ENCODE data around the gene TCEANC2.
"Not testable (repeated sequence)": the region's sequence is repeated elsewhere in the genome, so short reads cannot be mapped to it uniquely, and the experiment has no call there.

The TCEANC2 gene

GRCh38 chr1:54086754-54087153, 33.3 kb downstream of the TCEANC2 start:
- DNase-seq (ENCODE audit: low read depth in 3 of 3) = no peak

GRCh38 chr1:54088385-54088784, 35.0 kb downstream of the TCEANC2 start:
- no peak for DNase-seq (ENCODE audit: low read depth in 3 of 3)

- no peak for DNase-seq (ENCODE audit: low read depth in 3 of 3)
Observed at GRCh38 chr1:54091666-54092065, 38.3 kb downstream of the TCEANC2 start.

GRCh38 chr1:54094001-54094729, 40.8 kb downstream of the TCEANC2 start:
- no peak for DNase-seq (ENCODE audit: low read depth in 3 of 3)

GRCh38 chr1:54094730-54095105, 41.3 kb downstream of the TCEANC2 start:
- not testable (repeated sequence) for DNase-seq (ENCODE audit: low read depth in 3 of 3)

GRCh38 chr1:54095546-54096226, 42.3 kb downstream of the TCEANC2 start:
- DNase-seq (ENCODE audit: low read depth in 3 of 3) = no peak

- no peak for DNase-seq (ENCODE audit: low read depth in 3 of 3)
Observed at GRCh38 chr1:54096227-54096876, 42.9 kb downstream of the TCEANC2 start.

GRCh38 chr1:54096877-54097240, 43.5 kb downstream of the TCEANC2 start:
- no peak for DNase-seq (ENCODE audit: low read depth in 3 of 3)

- DNase-seq (ENCODE audit: low read depth in 3 of 3) = no peak
Observed at GRCh38 chr1:54099061-54099610, 45.7 kb downstream of the TCEANC2 start.

GRCh38 chr1:54100500-54100899, 47.1 kb downstream of the TCEANC2 start:
- no peak for DNase-seq (ENCODE audit: low read depth in 3 of 3)

- DNase-seq (ENCODE audit: low read depth in 3 of 3) = no peak
Observed at GRCh38 chr1:54103414-54103813, 50.0 kb downstream of the TCEANC2 start.

GRCh38 chr1:54104613-54105012, 51.2 kb downstream of the TCEANC2 start:
- DNase-seq (ENCODE audit: low read depth in 3 of 3) = not testable (repeated sequence)

- no peak for DNase-seq (ENCODE audit: low read depth in 3 of 3)
Observed at GRCh38 chr1:54105080-54105479, 51.7 kb downstream of the TCEANC2 start.

- no peak for DNase-seq (ENCODE audit: low read depth in 3 of 3)
Observed at GRCh38 chr1:54105736-54106269, 52.4 kb downstream of the TCEANC2 start.

GRCh38 chr1:54107131-54107530, 53.7 kb downstream of the TCEANC2 start:
- DNase-seq (ENCODE audit: low read depth in 3 of 3) = no peak

GRCh38 chr1:54108156-54108555, 54.7 kb downstream of the TCEANC2 start:
- DNase-seq (ENCODE audit: low read depth in 3 of 3) = no peak

GRCh38 chr1:54109129-54110090, 56.0 kb downstream of the TCEANC2 start:
- DNase-seq (ENCODE audit: low read depth in 3 of 3) = no peak

- DNase-seq (ENCODE audit: low read depth in 3 of 3) = no peak
Observed at GRCh38 chr1:54110996-54111395, 57.6 kb downstream of the TCEANC2 start.

- no peak for DNase-seq (ENCODE audit: low read depth in 3 of 3)
Observed at GRCh38 chr1:54111624-54112023, 58.2 kb downstream of the TCEANC2 start.

GRCh38 chr1:54112027-54112426, 58.6 kb downstream of the TCEANC2 start:
- no peak for DNase-seq (ENCODE audit: low read depth in 3 of 3)

GRCh38 chr1:54112705-54113368, 59.4 kb downstream of the TCEANC2 start:
- no peak for DNase-seq (ENCODE audit: low read depth in 3 of 3)
